NCI-H1417 (cell line): ENCODE measurements around the gene QKI.
"Not testable (repeated sequence)": the region's sequence is repeated elsewhere in the genome, so short reads cannot be mapped to it uniquely, and the experiment has no call there.

Experiments
- DNase-seq, 3 experiments: peaks; one replicate each; lab custom pipeline; 2025; lab: John Stamatoyannopoulos, UW

Gene QKI

DNA sequence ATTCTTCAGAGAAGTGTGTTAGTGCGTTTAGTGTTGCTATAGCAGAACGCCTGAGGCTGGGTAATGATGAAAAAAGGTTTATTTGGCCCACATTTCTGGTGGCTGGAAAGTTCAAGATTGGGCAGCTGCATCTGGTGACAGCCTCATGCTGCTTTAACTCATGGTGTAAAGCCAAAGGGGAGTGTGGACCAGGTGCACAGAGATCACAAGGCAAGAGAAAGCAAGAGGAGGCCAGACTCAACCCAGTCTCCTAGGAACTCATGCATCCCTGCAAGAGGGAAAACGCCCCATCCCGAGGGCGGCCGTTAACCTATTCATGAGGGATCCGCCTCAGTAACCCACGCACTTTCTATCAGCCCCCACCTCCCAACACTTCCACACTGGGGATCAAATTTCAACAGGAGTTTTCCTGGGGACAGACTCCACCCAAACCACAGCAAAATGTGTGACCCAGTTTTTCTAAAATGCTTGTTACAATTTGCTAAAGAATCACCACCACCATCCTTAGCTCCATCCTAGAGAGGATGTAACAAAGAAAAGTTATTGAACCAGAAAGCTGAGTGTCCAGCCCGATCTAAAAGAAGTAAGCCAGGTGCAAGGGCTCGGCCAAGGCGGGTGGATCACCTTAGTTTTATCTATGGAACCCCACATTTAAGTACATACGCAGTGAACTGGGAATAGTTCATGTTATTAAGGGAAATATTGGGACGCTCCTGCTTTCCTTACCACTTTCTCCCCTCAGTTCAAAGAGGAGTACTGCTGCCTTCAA is 164.8 kb downstream of the QKI start:
- DNase-seq = no peak

DNA sequence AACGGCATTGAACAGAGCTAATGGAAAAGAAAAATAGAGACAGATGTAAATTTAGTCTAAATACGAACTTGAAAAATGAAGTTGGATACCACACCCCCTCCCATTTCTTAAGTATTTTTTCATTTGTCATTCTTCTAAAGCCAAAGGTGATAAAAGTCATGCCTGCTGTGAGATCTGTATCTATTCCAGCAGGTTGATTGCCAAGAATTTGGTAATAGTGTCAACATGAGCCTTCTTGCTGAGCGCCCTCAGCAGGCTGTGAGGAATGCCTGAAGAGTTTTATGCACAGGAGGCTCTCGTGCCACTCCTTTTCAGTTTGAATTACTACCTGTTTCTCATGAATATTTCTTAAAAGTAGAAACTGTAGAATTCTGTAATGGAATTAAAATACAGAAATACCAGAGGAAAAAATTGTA is 165.4 kb downstream of the QKI start:
- DNase-seq = no peak

DNA sequence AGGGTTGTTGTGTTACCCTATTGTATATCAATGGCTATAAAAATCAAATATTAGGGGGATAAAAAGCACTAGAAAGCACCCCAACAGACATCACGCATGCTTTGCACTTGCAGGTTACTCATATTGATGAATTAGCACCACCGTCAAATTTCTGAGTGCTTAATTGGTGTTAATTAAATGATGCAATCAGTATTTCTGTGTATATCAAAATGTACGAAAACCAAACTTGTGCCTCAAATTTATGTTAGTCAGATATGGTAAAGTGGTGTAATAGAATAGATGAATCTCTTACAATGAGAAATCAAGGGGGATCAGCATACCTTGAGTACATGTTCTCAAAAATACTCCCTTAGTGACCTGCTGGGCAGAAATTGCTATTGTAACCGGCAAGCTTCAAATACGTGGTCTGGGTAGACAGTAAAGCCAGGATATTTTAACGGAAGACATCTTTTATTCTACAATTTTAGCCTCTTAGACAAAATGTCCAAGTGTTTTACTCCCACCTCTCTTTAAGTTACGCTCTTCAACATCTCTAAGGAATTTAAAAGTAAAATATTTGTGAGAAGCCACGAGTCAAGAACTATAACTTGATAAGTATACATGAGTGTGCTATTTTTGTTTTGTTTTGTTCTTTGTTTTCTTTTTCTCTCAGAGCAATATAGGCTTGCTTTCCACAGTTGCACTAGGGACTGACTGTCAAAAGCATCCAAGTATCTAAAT is 166.0 kb downstream of the QKI start:
- DNase-seq = no peak

DNA sequence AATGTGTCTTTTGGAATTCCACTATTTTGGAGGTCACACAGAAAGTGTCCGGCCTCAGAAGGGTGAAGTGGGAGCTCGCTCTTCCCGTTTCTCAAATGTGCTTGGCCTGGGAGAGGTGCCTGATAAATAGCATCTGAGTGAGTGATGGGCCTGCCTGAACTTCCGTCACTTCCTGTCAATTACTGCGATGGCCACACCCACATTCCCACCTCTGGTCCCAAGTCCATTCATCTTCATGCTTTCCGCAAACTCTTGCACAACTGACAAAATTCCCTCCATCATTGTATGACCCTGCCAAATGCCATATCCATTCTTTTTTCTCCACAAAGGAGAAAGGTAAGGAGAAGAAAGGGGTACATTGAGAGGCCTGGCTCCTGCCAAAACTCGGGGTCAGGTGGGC is 169.0 kb downstream of the QKI start:
- DNase-seq = no peak

DNA sequence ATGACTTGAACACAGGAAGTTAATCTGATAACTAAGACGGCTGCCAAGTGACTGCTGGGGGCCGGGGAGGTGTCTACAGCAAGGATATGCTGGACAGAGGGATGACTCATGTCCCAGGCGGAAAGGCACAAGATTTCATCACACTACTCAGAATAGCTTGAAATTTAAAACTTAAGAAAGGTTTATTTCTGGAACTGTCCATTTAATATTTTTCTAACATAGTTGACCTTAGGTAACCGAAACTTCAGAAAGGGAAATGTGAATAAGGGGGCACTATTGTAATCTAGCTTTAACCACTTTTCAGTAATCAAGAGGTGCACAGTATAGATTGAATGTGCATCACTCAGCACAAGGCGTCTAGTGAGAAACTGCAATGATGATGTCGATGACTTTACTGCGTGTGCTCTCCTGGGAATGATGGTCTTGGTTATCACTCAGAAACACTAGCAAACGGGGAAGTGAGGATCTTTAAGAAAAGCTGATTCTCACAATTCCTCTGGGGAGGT is 171.5 kb downstream of the QKI start:
- no peak for DNase-seq

DNA sequence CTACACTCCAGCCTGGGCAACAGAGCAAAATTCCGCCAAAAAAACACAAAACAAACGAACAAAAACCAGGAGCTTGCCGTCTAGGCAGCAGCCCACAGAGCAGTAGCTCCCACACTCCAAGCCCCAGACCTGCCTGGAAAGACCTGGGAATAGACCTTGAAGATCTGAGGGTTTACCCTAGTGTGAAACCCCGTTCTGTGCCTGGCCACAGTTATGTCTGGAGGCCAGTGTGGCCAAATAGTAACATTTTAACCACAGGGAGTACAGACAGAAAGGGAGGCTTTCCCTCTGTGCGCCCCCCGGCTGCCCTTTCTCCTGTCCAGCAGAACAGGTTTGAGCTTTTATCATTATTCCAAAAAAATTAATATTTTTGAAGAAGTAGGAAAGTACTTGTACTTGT is 172.4 kb downstream of the QKI start:
- no peak for DNase-seq

DNA sequence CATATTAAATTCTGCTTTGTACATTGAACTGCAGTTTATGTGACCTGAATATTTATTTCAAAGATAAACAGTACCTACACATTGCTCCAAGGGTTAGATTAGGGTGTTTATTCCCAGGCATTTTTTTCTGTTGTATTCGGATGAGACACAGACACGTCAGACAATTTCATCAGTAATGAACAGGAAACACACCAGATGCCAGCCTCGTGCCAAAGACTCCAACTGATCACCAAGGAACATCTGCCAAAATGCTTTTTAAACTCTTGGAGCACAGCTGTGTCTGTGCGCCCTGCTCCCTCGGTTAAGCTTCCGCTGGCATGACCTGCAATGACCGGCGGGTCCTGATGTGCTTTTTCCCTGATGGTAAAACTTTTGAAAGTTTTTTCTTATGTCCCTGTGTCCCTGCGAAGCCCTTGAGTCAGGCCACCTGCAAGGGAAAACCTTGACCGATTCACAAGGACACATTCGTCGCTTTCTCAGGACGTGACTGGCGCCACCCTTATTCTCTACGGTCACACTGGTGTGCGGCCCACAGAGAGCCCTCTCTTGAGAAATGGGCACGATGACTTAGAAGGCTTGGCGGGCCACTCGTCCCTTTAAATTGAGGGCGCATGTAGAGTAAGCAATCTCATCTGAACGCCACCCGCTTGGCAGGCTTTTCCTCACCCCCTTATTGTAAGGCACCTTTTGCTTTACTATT is 173.9 kb downstream of the QKI start:
- no peak for DNase-seq

DNA sequence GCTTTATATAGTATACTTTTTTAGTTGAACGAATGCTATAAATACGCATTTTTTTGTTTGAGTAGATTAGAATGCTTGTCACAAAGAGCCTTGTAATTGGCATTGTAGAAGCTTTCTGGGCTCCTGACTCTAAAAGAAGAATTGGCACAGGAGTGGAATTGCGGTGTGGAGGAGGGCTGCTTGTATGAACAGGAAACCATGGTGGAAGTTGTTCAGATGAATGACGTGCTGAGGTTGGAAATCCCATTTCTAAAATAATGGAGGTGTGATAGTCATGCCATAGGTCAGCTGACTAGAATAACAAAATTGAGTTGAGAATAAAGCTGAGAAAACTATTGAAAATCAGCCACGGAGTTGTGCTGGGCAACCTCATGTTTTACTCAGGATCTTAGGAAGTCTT is 174.9 kb downstream of the QKI start:
- DNase-seq = no peak

DNA sequence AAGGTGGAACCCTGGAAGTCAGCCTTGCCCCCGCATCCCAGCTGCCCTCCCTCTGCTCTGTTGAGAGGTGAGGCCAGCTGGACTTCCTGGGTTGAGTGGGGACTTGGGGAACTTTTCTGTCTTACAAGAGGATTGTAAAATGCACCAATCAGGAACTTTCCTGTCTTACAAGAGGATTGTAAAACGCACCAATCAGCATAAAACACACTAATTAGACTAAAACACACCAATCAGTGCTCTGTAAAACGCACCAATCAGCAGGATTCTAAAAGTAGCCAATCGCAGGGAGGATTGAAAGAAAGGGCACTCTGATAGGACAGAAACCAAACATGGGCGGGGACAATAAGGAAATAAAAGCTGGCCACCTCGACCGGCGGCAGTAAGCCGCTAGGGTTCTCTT is 175.6 kb downstream of the QKI start:
- DNase-seq = not testable (repeated sequence)

DNA sequence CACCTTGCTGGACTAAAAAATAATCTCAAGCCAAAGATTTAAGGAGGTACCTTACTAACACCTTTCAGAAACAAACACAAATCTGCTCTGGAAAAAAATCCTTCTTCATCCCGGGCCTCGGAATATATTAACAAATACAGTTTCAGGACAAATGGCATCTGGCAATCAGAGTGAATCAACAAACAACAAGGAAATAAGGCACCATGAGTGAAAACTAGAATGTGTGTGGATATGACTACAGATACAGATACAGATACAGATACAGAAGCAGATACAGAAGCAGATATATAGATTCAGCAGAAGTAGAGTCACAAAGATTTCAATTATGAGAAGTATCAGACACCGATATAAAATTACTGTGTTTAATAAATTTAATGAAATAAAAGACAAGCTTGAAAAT is 178.4 kb downstream of the QKI start:
- no peak for DNase-seq

DNA sequence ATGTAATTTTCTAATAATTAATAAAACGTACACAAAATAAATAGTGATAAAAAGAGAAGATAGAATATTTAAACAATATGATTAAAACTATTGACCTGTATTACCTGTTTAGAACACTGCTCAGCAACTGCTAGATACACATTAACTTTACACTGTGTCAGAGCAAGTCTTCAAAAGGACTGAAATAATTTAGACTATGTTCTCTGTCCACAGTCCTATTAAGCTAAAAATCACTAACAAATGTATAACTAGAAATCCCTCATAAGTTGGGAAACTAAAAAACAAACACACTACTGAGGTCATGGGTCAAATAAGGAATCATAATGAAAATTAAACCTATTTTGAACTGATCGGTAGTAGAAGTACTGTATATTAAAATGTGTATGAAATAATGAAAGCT is 181.7 kb downstream of the QKI start:
- no peak for DNase-seq

DNA sequence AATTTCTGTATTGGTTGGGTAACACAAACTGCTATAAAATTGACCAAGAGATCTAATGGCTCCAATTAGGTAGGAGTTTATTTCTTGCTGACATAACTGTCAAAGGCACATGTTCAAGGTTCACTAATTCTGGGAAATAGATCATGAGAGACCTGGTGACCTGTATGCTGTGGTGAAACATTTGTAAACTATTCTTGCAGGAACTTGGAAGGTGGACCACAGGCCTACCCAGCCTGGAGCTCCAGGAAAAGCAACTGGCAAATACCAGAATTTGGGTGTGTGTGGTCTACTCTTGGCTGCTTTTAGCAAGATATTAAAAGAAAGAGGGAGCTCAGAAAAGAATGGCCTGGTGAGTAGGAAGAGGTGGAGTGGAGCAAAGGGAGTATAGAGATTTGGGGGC is 184.6 kb downstream of the QKI start:
- DNase-seq = no peak

DNA sequence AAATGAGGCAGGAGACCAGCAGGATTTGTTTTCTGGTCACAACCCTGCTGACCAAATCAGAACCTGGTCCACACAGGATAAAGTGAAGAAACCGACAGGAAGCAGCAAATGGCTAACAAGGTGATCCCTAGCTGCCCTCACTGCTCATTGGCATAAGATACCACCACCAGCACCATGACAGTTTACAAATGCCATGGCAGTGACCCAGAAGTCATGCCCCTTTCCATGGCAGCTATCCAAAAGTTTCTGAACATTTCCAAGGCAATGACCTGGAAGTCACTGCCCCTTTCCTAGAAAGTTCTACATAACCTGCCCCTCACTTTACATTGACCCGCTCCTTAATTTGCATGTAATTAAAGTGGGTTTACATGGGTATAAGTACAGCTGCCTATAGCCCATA is 185.2 kb downstream of the QKI start:
- DNase-seq = no peak

DNA sequence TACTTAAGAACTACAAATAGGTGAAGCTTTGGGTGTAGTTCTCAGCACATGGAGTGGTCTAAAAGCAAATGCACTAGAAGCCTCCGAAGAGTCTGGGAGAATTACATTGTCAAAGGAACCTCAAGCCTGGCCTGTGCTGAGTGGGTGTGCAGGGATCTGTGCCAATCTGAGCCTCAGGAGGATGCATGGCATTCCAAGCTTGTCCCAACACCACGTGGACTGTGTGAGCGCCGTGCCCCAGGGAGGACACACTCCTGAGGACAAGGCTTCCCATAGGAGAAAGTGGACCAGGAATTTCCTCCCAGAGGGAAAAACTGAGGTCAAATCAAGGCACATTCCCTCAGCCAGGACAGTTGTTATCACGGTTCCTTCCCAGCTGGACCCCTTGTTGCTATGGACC is 185.8 kb downstream of the QKI start:
- no peak for DNase-seq

DNA sequence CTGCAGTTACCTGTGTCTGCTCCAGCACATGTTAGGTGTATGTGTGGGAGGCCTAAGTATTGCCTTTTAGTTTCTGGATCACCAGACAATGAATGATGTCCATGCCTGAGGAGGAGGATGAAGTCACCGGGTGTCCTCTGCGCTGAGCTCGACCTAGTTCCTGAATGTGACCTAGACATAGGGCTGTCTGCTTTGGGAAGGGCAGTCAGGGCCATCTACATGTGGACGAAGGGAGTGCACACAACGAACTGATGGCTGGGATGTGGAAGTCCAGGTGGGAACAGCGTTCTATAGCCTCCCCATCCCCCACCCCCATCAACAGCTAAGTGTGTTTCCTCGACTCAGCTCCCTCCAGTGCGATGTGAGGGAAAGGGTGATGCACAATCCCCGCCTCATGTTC is 186.3 kb downstream of the QKI start:
- DNase-seq = no peak

DNA sequence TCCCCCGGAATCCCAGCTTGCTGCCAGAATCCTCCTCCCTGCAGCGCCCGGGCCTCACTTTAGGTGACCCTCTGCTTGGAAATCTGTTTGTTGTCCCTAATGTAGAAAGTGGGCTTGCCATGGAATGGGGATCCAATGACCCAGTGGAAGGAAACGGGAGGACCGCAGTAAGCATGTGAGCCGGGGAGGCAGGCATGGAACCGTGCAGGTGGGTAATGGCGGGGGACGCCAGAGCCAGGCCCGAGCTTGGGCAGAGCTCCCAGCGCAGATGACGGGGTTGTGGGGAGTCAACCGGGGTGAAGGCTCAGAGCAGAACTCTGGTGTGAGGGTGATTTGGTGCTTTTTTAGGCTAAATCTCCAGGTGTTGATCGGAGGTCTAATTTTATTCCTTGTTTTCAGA is 188.3 kb downstream of the QKI start:
- DNase-seq = no peak

DNA sequence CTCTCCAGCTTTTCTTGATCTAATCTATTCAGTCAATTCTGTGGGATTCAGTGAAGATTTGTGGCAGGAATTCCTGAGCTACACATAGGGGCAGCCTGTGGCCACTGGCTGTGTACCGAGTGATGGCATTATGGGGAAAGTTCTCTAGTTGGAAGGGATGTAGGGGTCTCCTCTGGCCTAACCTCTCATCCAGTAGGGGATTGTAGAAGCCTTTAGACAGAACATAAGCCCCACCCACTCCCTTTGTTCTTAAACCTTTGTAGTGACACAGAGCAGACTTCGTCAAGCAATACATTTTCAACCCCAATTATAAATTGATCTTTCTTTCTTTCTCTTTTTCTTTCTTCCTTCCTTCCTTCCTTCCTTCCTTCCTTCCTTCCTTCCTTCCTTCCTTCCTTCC is 188.9 kb downstream of the QKI start:
- DNase-seq = no peak

DNA sequence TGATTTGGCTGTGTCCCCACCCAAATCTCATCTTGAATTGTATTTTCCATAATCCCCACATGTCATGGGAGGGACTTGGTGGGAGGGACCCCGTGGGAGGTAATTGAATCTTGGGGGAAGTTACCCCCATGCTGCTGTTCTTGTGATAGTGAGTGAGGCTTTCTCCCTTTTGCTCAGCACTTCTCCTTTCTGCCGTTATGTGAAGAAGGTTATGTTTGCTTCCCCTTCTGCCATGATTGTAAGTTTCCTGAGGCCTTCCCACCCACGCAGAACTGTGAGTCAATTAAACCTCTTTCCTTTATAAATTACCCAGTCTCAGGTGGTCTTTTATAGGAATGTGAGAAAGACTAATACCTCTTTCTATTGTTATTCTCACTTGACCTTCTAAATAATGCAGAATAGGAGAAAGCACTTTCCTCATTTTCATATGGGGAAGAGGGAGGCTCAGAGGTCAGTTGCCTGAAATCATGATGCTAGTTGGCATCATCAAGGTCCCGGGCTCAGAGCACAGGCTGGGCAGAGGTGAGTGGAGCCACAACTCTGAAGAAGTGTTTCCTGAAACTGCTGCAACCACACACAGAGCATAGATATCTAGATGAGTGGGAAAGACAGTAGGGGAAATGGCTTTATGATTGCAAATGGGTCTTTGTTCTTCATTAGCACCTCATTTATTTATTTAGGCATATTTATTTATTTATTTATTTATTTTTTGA is 191.0 kb downstream of the QKI start:
- no peak for DNase-seq

DNA sequence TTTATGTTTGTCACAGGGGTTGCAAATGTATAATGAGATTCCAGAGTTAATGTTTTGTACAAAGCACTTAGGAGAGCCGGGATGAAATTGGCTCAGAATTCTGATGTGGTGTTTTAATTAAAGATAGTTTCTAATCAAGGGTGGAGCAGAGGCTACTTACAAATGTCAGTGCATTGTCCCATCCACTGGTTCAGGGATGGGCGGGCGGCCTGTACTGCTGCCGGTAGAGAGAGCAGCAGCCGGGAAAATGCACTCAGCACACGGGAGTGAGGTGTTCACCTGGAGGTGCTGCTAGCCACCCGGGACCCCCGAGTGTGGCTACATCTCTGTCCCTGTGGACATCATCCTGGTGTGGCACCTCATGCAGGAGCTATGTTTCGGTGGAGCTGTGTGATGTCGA is 193.3 kb downstream of the QKI start:
- no peak for DNase-seq

DNA sequence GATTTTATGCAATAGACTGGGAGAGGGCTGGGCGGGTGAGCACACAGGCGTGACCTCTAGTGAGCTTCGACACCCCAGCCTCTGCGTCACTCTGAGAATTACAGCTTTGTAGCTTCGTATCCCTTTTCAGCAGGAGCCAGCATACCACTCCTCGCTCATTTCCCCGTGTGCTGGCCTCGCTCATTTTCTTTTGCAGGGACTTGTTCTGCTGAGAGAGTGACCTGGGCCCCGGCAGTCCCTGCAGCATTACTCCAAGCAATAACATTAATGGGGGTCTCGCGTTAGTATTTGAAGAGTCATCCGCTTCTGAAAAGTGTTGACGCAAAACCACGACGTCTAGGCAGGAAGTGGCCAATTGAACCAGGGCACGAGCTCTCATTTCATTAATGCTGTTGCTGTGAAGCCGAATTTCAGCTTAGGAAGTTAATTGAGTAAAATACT is 193.7 kb downstream of the QKI start:
- no peak for DNase-seq

DNA sequence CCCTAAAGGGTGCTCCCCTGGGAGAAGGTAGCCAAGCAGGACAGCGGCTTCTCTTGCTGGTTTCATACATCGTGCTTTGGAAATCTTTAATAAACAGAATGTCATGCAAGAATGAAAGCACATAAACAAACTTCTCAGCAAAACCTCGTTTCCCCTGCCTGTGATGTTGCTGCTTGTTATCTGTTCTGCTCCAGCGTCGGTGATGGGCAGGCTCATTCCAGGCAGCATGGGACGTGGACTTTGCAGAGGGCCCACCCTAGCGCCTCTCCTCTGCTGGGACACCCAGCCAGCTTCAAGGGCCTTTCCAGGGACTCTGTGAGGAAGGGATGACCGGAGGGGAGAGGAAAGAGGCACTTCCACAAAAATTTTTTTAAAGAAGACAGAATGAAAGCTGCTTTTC is 197.7 kb downstream of the QKI start:
- no peak for DNase-seq

DNA sequence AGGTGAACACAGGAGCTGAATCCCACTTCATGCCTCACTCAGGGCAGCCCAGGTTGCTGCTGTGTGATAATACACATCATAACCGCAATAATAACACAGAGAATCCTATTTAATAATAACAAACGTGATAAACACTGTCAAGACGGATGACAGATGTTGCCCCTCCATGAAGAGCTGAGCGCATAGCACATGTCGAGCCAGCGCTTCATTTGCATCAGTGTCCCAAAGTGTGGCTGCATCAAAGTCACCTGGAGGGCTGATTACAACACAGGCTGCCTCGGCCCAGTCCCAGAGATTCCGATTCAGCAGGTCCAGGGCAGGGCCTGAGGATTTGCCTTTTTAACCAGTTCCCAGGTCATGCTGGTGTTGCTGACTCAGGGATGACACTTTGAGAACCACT is 198.5 kb downstream of the QKI start:
- DNase-seq = no peak
